Stimulated activated CD4-positive, alpha-beta T cell treated with anti-CD3 and anti-CD28 coated beads, Interleukin-15, amount 100 ng/mL, for 24 hours (primary cell): ENCODE results near the gene GOLGB1.

ENCODE experiments used
- DNase-seq: peaks from one replicate; pipeline ENCODE4 v3.0.0-alpha.2; 2020

Gene GOLGB1

DNA sequence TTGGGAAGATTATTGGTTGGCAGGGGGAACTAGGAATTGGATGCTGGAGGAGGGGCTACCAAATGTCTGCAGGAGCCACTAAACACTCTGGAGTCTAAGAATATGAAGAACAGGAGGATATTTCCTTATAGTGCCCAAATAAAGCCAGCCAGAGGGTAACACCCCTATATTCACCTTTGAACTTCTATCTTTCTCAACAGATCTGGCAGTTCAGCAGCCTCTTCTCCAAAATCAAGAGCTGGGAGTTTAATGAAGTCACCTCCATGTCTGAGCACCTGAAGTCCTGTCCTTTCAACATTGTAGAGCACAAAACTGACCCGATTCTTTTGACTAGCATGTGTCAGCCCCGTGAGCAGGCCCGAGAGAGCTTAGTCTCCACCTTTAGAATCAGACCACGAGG is 123.0 kb downstream of the GOLGB1 start:
- no peak for DNase-seq

- no peak for DNase-seq
Observed at GRCh38 chr3:121624147-121624899, 125.2 kb downstream of the GOLGB1 start.

GRCh38 chr3:121621491-121621890 is 128.1 kb downstream of the GOLGB1 start:
- DNase-seq, result no peak

GRCh38 chr3:121619691-121620090 is 129.8 kb downstream of the GOLGB1 start:
- no peak for DNase-seq
